ENCODE results near the gene IQCH. TPM values are rescaled to one million over a fixed set of nuclear protein-coding genes. Genes with fewer than 3 reads are reported as not detected.
A peak's percentile ranks its signal among the peaks of the same experiment; 100 is the strongest.

IQCH gene
- total RNA-seq (2014; rRNA removed; shearing (Covaris generic)): 4.3 and 8.3 TPM in 2 replicates

GRCh38 chr15:67254238-67255175 lies at the start of gene IQCH, which contains the start of gene AAGAB:
TSS of gene IQCH (plus strand) at chr15:67254786. CDS start at chr15:67254897, 111 bp downstream.
TSS of gene AAGAB (minus strand) at chr15:67254661. CDS start at chr15:67254631, 30 bp downstream.
- DNase-seq (ENCODE audit: low read depth): peak; percentile 94

GRCh38 chr15:67207555-67208207 lies 46.9 kb upstream of the IQCH start:
- no peak for DNase-seq (ENCODE audit: low read depth)

- DNase-seq (ENCODE audit: low read depth): no peak
These were observed 46.2 kb upstream of the IQCH start for GRCh38 chr15:67208396-67208795.

GRCh38 chr15:67210555-67211168 lies 43.9 kb upstream of the IQCH start:
- no peak for DNase-seq (ENCODE audit: low read depth)

- no peak for DNase-seq (ENCODE audit: low read depth)
These were observed 41.8 kb upstream of the IQCH start for GRCh38 chr15:67212684-67213367.

GRCh38 chr15:67215102-67215501 lies 39.5 kb upstream of the IQCH start:
- DNase-seq (ENCODE audit: low read depth): no peak

GRCh38 chr15:67216859-67217258 lies 37.7 kb upstream of the IQCH start:
- no peak for DNase-seq (ENCODE audit: low read depth)

- no peak for DNase-seq (ENCODE audit: low read depth)
These were observed 36.2 kb upstream of the IQCH start for GRCh38 chr15:67218428-67218827.

- no peak for DNase-seq (ENCODE audit: low read depth)
These were observed 35.3 kb upstream of the IQCH start for GRCh38 chr15:67219288-67219687.

- no peak for DNase-seq (ENCODE audit: low read depth)
These were observed 29.7 kb upstream of the IQCH start for GRCh38 chr15:67224889-67225288.

GRCh38 chr15:67225336-67225735 lies 29.2 kb upstream of the IQCH start:
- DNase-seq (ENCODE audit: low read depth): peak; percentile 7

- DNase-seq (ENCODE audit: low read depth): no peak
These were observed 27.2 kb upstream of the IQCH start for GRCh38 chr15:67227431-67227830.

GRCh38 chr15:67227846-67228245 lies 26.7 kb upstream of the IQCH start:
- DNase-seq (ENCODE audit: low read depth): no peak

GRCh38 chr15:67228286-67228685 lies 26.3 kb upstream of the IQCH start:
- DNase-seq (ENCODE audit: low read depth): no peak

GRCh38 chr15:67230504-67230903 lies 24.1 kb upstream of the IQCH start:
- no peak for DNase-seq (ENCODE audit: low read depth)

- DNase-seq (ENCODE audit: low read depth): no peak
These were observed 22.0 kb upstream of the IQCH start for GRCh38 chr15:67232591-67232990.

GRCh38 chr15:67240235-67241131 lies 14.1 kb upstream of the IQCH start:
- DNase-seq (ENCODE audit: low read depth): peak; percentile 46

GRCh38 chr15:67241132-67241855 lies 13.3 kb upstream of the IQCH start:
- DNase-seq (ENCODE audit: low read depth): peak; percentile 47

- DNase-seq (ENCODE audit: low read depth): peak; percentile 29
These were observed 11.9 kb upstream of the IQCH start for GRCh38 chr15:67242708-67243111.

- DNase-seq (ENCODE audit: low read depth): no peak
These were observed 9.6 kb upstream of the IQCH start for GRCh38 chr15:67244971-67245478.
